PC-3 (cell line): ENCODE measurements around the gene TUBGCP3.

Experiments
- CTCF ChIP-seq: fragments of 300-600 bp; sonication (generic); conservative IDR thresholded peaks from 2 replicates; pipeline ENCODE4 v1.5.1; 2017; ENCODE audit warnings: antibody characterized with exemption, low read depth, mild to moderate bottlenecking, low read length
- EZH2phosphoT487 ChIP-seq: fragments of 300-600 bp; sonication (generic); IDR thresholded peaks from 2 replicates; pipeline ENCODE4 v1.6.1; 2018; ENCODE audit warnings: mild to moderate bottlenecking, antibody characterized with exemption, low read length, borderline replicate concordance

- TF ChIP-seq CTCF (no peak), EZH2phosphoT487 (no peak)
These were observed 12.3 kb downstream of the TUBGCP3 start for GRCh38 chr13:112575675-112576074.
